ENCODE data around the gene DMXL1.

DMXL1 gene

DNA sequence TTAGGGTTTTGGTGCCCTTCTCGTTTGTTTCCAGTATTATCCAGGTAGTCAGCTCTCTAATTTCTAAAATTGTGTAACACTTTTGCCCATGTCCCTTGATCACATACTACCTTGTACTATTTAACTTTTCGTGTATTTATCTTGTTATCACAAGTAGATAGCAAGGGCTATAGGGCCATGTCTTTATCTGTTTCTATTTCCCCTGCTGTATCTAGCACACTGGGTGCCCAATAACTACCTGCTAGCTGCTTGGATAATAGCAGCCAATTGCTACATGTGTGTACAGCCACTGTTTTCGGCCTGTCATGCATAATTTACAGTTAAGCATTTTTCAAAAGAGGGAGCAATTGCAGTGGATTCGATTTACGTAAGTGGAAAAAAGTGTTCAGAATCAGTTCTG, 220.2 kb downstream of the DMXL1 start:
- no peak for DNase-seq

DNA sequence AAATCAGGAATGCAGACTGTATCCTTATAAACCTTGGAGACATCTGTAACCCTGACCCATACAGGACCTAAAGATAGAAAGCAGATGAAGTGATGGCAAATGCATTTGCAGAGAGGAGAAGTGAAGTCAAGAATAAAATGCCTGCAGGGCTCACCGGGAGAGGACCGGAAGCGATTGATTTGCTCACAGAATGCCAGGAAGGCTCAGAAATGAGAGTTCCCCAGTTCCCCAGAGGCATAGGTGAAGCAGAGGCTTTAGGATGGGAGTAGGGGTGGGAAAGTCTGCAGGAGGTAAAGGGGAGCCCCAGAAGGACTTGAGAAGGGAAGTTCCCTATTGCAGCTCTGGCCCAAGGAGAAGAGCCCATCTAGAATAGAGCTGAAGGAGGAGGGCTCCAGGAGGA, 221.0 kb downstream of the DMXL1 start:
- no peak for DNase-seq

DNA sequence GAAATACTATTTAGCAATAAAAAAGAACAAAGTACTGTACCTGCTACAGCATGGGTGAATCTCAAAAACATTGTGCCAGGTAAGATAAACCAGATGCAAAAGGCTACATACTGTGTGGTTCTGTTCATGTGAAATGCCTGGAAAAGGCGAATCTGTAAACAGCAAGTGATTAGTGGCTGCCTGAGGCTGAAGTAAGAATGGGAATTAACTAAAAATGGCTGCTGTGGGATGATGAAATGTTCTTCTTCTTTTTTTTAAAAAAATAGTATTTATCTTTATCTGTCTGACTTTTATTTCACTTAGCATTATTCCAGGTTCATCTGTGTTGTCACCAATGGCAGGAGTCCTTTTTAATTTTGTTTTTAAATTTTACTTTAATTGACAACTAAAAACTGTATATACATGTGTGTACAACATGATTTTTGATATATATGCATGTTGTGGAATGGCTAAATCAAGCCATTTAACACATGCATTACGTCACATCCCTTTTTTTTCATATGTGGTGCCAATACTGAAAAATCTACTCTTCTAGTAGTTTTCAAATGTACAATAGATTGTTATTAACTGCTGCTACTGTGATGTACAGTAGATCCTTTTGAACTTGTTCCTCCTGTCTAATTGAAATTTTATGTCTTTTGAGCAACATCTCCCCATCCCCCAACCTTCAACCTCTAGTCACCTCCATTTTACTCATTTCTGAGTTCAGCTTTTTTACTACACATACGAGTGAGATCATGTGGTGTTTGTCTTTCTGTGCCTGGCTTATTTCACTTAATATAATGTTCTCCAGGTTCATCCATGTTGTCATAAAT, 222.0 kb downstream of the DMXL1 start:
- no peak for DNase-seq

DNA sequence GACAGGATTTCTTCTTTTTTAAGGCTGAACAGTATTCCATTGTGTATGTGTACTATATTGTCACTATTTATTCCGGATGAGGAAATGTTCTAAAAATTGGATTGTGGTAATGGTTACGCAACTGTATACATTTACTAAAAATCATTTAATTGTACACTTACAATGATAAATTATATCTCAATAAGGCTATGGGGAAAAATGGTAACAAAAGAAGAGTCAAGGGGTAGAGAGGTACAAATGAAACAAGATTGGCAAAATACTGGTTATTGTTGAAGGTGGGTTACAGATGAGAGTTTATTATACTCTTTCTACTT, 222.6 kb downstream of the DMXL1 start:
- DNase-seq: no peak

All from 8988T (cell line).